K562 (cell line): ENCODE data around the gene SZT2. TPM values are rescaled to one million over a fixed set of nuclear protein-coding genes. Genes with fewer than 3 reads are reported as not detected.

Experiments used
- ARID1B ChIP-seq: fragments of 450-650 bp; IDR thresholded peaks from 2 replicates; pipeline ENCODE4 v1.6.1; 2016; ENCODE audit warnings: antibody characterized with exemption, mild to moderate bottlenecking, inconsistent platforms
- FOXA1 ChIP-seq: fragments of 450-650 bp; IDR thresholded peaks from 2 replicates; pipeline ENCODE4 v1.6.1; 2016; ENCODE audit warnings: mild to moderate bottlenecking, borderline replicate concordance
- FOXJ2 ChIP-seq: fragments of 200-800 bp; sonication (Bioruptor generic); IDR thresholded peaks from 2 replicates; pipeline ENCODE4 v1.6.1; 2016; ENCODE audit warnings: missing genetic modification characterization, missing compliant biosample characterization
- FOXK1 ChIP-seq: sonication (generic); formaldehyde crosslinking; IDR thresholded peaks from 2 replicates; pipeline ENCODE4 v1.8.0; 2022; ENCODE audit warnings: missing genetic modification reagents, mild to moderate bottlenecking, borderline replicate concordance
- HIVEP1 ChIP-seq: fragments of 250-450 bp; sonication (Bioruptor Pico); IDR thresholded peaks from 2 replicates; pipeline ENCODE4 v1.4.0; 2020; ENCODE audit warnings: mild to moderate bottlenecking
- HMG20A ChIP-seq: fragments of 450-650 bp; formaldehyde crosslinking; conservative IDR thresholded peaks from 2 replicates; pipeline ENCODE4 v1.4.0; 2020; ENCODE audit warnings: mild to moderate bottlenecking, mixed read lengths
- MCM7 ChIP-seq, 2 experiments: fragments of 450-650 bp; IDR thresholded peaks; 2 replicates each; pipeline ENCODE4 v1.6.1; 2016 to 2018
- NBN ChIP-seq: fragments of 450-650 bp; IDR thresholded peaks from 2 replicates; pipeline ENCODE4 v1.6.1; 2016; ENCODE audit warnings: low read depth, mild to moderate bottlenecking
- NCOA2 ChIP-seq, 2 experiments: fragments of 450-650 bp; IDR thresholded peaks; 2 replicates each; pipeline ENCODE4 v1.6.1; 2018; ENCODE audit warnings: mild to moderate bottlenecking in 2 of 2, moderate library complexity in 1 of 2; ENCODE audit not compliant: partially characterized antibody in 2 of 2
- NFE2 ChIP-seq: IDR thresholded peaks from 2 replicates; pipeline ENCODE4 v1.6.1; 2014; ENCODE audit warnings: antibody characterized with exemption, low read depth
- NR3C1 ChIP-seq: sonication (generic); formaldehyde crosslinking; IDR thresholded peaks from 2 replicates; pipeline ENCODE4 v1.8.1; 2022; ENCODE audit warnings: missing genetic modification reagents
- POLR2A ChIP-seq: fragments of 450-650 bp; conservative IDR thresholded peaks from 2 replicates; pipeline ENCODE4 v1.6.1; 2016
- POLR2H ChIP-seq: IDR thresholded peaks from 2 replicates; pipeline ENCODE4 v1.6.1; 2016; ENCODE audit warnings: missing genetic modification characterization, low read depth, mild to moderate bottlenecking, control low read depth, missing compliant biosample characterization, moderate library complexity
- RBBP5 ChIP-seq: fragments of 200-600 bp; sonication (generic); IDR thresholded peaks from 2 replicates; pipeline ENCODE4 v1.6.1; 2012; ENCODE audit warnings: borderline replicate concordance, mild to moderate bottlenecking, low read length, control low read depth, inconsistent platforms; ENCODE audit not compliant: insufficient read depth, poor library complexity, severe bottlenecking
- RFX5 ChIP-seq: IDR thresholded peaks from 2 replicates; pipeline ENCODE4 v1.6.1; 2011; ENCODE audit warnings: low read depth, mild to moderate bottlenecking, improper control_type of control experiment, low read length
- TCF7L2 ChIP-seq: fragments of 150-350 bp; IDR thresholded peaks from 2 replicates; pipeline ENCODE4 v1.6.1; 2016; ENCODE audit warnings: low read depth, mild to moderate bottlenecking, low read length, moderate library complexity
- TEAD2 ChIP-seq: fragments of 450-650 bp; IDR thresholded peaks from 2 replicates; pipeline ENCODE4 v1.6.1; 2016; ENCODE audit warnings: missing genetic modification characterization, control low read depth, missing compliant biosample characterization
- ZNF212 ChIP-seq: fragments of 450-650 bp; formaldehyde crosslinking; IDR thresholded peaks from 2 replicates; pipeline ENCODE4 v1.4.0; 2020; ENCODE audit warnings: mild to moderate bottlenecking
- ZNF407 ChIP-seq: fragments of 450-650 bp; IDR thresholded peaks from 2 replicates; pipeline ENCODE4 v1.6.1; 2016; ENCODE audit warnings: low read depth
- ZNF444 ChIP-seq: fragments of 250-450 bp; sonication (Bioruptor Pico); IDR thresholded peaks from 2 replicates; pipeline ENCODE4 v1.4.0; 2020; ENCODE audit warnings: mild to moderate bottlenecking, moderate library complexity
- polyA plus RNA-seq, 8 experiments: library from polyadenylated mRNA; depleted of rRNA in 4 of 8; stranded (reverse) in 5 of 8; unstranded in 3 of 8; fragments of >200 nt; fragmentation: Nextera tagmentation in 2 of 8; fragmentation: Illumina TruSeq in 1 of 8; extraction: Ambion mirVana in 2 of 8; extraction: Trizol in 1 of 8; gene quantifications; 2 replicates each; pipeline versions ENCODE4 v1.2.1 to v1.2.3, GENCODE V29; 2011 to 2014; ENCODE audit warnings: inconsistent platforms in 1 of 8, missing spikeins in 1 of 8
- total RNA-seq, 7 experiments: library from RNA; depleted of rRNA in 6 of 7; stranded (reverse); fragments of >200 nt in 6 of 7; fragmentation: Illumina TruSeq in 2 of 7; extraction: Trizol in 2 of 7; gene quantifications; 2 replicates each; pipeline versions ENCODE4 v1.2.1 to v1.2.3, GENCODE V29; 2011 to 2021; ENCODE audit warnings: low replicate concordance in 1 of 7
- TF ChIP-seq, protein P1 (sequence below): fragments of 450-650 bp; IDR thresholded peaks from 2 replicates; pipeline ENCODE4 v1.6.1; 2016; ENCODE audit warnings: borderline replicate concordance

SZT2 gene
- total and polyA plus RNA-seq, 9 of the 15 experiments (the other 6 are each of a cell fraction or from before 2014, with no cell fraction given) = 0.88 to 31.0 (median 12.8) TPM

GRCh38 chr1:43358121-43358745 is 31.5 kb upstream of the SZT2 start (continued):
- TF ChIP-seq ZNF407 (no peak), NFE2 (no peak), HIVEP1 (no peak), FOXK1 (CRISPR knock-in tag) (no peak), FOXJ2 (tag) (no peak), ZNF212 (no peak), FOXA1 (no peak), TCF7L2 (no peak), ZNF444 (CRISPR knock-in tag) (no peak), NR3C1 (CRISPR knock-in tag) (no peak), HMG20A (CRISPR knock-in tag) (no peak), RFX5 (no peak), NBN (peak; percentile 86), TEAD2 (tag) (no peak), POLR2A (peak; percentile 82), ARID1B (peak; percentile 20; the same call in 1 of the 2 replicates), POLR2H (tag) (peak; percentile 84), RBBP5 (peak; percentile 7), NCOA2 (IDR thresholded peaks at IDR 0.05; ENCODE audit: partially characterized antibody in 2 of 2) (no peak), MCM7 (IDR thresholded peaks at IDR 0.05) (no peak)
- TF ChIP-seq, protein P1, sequence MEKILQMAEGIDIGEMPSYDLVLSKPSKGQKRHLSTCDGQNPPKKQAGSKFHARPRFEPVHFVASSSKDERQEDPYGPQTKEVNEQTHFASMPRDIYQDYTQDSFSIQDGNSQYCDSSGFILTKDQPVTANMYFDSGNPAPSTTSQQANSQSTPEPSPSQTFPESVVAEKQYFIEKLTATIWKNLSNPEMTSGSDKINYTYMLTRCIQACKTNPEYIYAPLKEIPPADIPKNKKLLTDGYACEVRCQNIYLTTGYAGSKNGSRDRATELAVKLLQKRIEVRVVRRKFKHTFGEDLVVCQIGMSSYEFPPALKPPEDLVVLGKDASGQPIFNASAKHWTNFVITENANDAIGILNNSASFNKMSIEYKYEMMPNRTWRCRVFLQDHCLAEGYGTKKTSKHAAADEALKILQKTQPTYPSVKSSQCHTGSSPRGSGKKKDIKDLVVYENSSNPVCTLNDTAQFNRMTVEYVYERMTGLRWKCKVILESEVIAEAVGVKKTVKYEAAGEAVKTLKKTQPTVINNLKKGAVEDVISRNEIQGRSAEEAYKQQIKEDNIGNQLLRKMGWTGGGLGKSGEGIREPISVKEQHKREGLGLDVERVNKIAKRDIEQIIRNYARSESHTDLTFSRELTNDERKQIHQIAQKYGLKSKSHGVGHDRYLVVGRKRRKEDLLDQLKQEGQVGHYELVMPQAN = peak; percentile 55; the same call in 1 of the 2 replicates
